ENCODE data around the gene ARGLU1.

The ARGLU1 gene

GRCh38 chr13:106503272-106503671 lies 64.7 kb downstream of the ARGLU1 start:
- H3K9me3 ChIP-seq (ENCODE audit: control insufficient read depth, low read length): no peaks in the 10 kb centered on the region
- H3K27ac ChIP-seq (ENCODE audit: insufficient read depth, low read depth, low read length, poor library complexity, severe bottlenecking): no peak overlapping the region
- H3K4me3 ChIP-seq (ENCODE audit: insufficient read depth, low read depth, low read length): no peak overlapping the region
- H3K4me1 ChIP-seq (ENCODE audit: control insufficient read depth, insufficient read depth, low read length): peaks cover 4% of the 10 kb centered on the region
- no peaks in the 10 kb centered on the region for H3K27me3 ChIP-seq (ENCODE audit: control insufficient read depth, insufficient read depth, low read length, poor library complexity, severe bottlenecking)
- peaks cover 28% of the 10 kb centered on the region for H3K36me3 ChIP-seq (ENCODE audit: control insufficient read depth, insufficient read depth, low read length)
- WGBS, 2 experiments: 94 to 98% methylated on average over 4 to 5 of the region's 5 CpGs

- Histone ChIP-seq H3K27me3 (ENCODE audit: control insufficient read depth, insufficient read depth, low read length, poor library complexity, severe bottlenecking) (no peaks in the 10 kb centered on the region), H3K27ac (ENCODE audit: insufficient read depth, low read depth, low read length, poor library complexity, severe bottlenecking) (no peak overlapping the region), H3K9me3 (ENCODE audit: control insufficient read depth, low read length) (no peaks in the 10 kb centered on the region), H3K4me1 (ENCODE audit: control insufficient read depth, insufficient read depth, low read length) (peaks cover 3% of the 10 kb centered on the region), H3K36me3 (ENCODE audit: control insufficient read depth, insufficient read depth, low read length) (peaks cover 15% of the 10 kb centered on the region), H3K4me3 (ENCODE audit: insufficient read depth, low read depth, low read length) (no peak overlapping the region)
- 94 to 98% methylated on average over 6 of the region's 6 CpGs for WGBS, 2 experiments
These were observed 67.5 kb downstream of the ARGLU1 start for GRCh38 chr13:106500445-106500844.

GRCh38 chr13:106499896-106500295 lies 68.0 kb downstream of the ARGLU1 start:
- Histone ChIP-seq H3K27ac (ENCODE audit: insufficient read depth, low read depth, low read length, poor library complexity, severe bottlenecking) (no peak overlapping the region), H3K36me3 (ENCODE audit: control insufficient read depth, insufficient read depth, low read length) (peaks cover 18% of the 10 kb centered on the region), H3K4me3 (ENCODE audit: insufficient read depth, low read depth, low read length) (no peak overlapping the region), H3K27me3 (ENCODE audit: control insufficient read depth, insufficient read depth, low read length, poor library complexity, severe bottlenecking) (no peaks in the 10 kb centered on the region), H3K4me1 (ENCODE audit: control insufficient read depth, insufficient read depth, low read length) (peaks cover 3% of the 10 kb centered on the region), H3K9me3 (ENCODE audit: control insufficient read depth, low read length) (no peaks in the 10 kb centered on the region)
- WGBS, 2 experiments: 93 to 98% methylated on average over 4 of the region's 4 CpGs

- Histone ChIP-seq H3K9me3 (ENCODE audit: control insufficient read depth, low read length) (no peaks in the 10 kb centered on the region), H3K4me3 (ENCODE audit: insufficient read depth, low read depth, low read length) (no peak overlapping the region), H3K36me3 (ENCODE audit: control insufficient read depth, insufficient read depth, low read length) (peaks cover 19% of the 10 kb centered on the region), H3K4me1 (ENCODE audit: control insufficient read depth, insufficient read depth, low read length) (peaks cover 3% of the 10 kb centered on the region), H3K27me3 (ENCODE audit: control insufficient read depth, insufficient read depth, low read length, poor library complexity, severe bottlenecking) (no peaks in the 10 kb centered on the region), H3K27ac (ENCODE audit: insufficient read depth, low read depth, low read length, poor library complexity, severe bottlenecking) (no peak overlapping the region)
- 76 to 100% methylated on average over 1 to 2 of the region's 2 CpGs for WGBS, 2 experiments
These were observed 68.8 kb downstream of the ARGLU1 start for GRCh38 chr13:106499113-106499512.

- Histone ChIP-seq H3K9me3 (ENCODE audit: control insufficient read depth, low read length) (no peaks in the 10 kb centered on the region), H3K27me3 (ENCODE audit: control insufficient read depth, insufficient read depth, low read length, poor library complexity, severe bottlenecking) (no peaks in the 10 kb centered on the region), H3K36me3 (ENCODE audit: control insufficient read depth, insufficient read depth, low read length) (peaks cover 22% of the 10 kb centered on the region), H3K4me1 (ENCODE audit: control insufficient read depth, insufficient read depth, low read length) (peaks cover 3% of the 10 kb centered on the region), H3K27ac (ENCODE audit: insufficient read depth, low read depth, low read length, poor library complexity, severe bottlenecking) (no peak overlapping the region), H3K4me3 (ENCODE audit: insufficient read depth, low read depth, low read length) (no peak overlapping the region)
- 32 to 40% methylated on average over 1 of the region's 1 CpG for WGBS, 2 experiments
These were observed 69.4 kb downstream of the ARGLU1 start for GRCh38 chr13:106498571-106498970.

- peaks cover 26% of the 10 kb centered on the region for H3K36me3 ChIP-seq (ENCODE audit: control insufficient read depth, insufficient read depth, low read length)
- no peaks in the 10 kb centered on the region for H3K27me3 ChIP-seq (ENCODE audit: control insufficient read depth, insufficient read depth, low read length, poor library complexity, severe bottlenecking)
- H3K4me1 ChIP-seq (ENCODE audit: control insufficient read depth, insufficient read depth, low read length): peaks cover 3% of the 10 kb centered on the region
- whole genome bisulfite sequencing, 2 experiments: 55% methylated on average over 1 of the region's 3 CpGs
- no peak overlapping the region for H3K27ac ChIP-seq (ENCODE audit: insufficient read depth, low read depth, low read length, poor library complexity, severe bottlenecking)
- no peak overlapping the region for H3K4me3 ChIP-seq (ENCODE audit: insufficient read depth, low read depth, low read length)
- no peaks in the 10 kb centered on the region for H3K9me3 ChIP-seq (ENCODE audit: control insufficient read depth, low read length)
These were observed 69.8 kb downstream of the ARGLU1 start for GRCh38 chr13:106498158-106498557.

GRCh38 chr13:106497079-106497478 lies 70.9 kb downstream of the ARGLU1 start:
- WGBS, 2 experiments: no CpG with 5 or more reads among the region's 1 CpG
- Histone ChIP-seq H3K27me3 (ENCODE audit: control insufficient read depth, insufficient read depth, low read length, poor library complexity, severe bottlenecking) (no peaks in the 10 kb centered on the region), H3K4me3 (ENCODE audit: insufficient read depth, low read depth, low read length) (no peak overlapping the region), H3K27ac (ENCODE audit: insufficient read depth, low read depth, low read length, poor library complexity, severe bottlenecking) (no peak overlapping the region), H3K36me3 (ENCODE audit: control insufficient read depth, insufficient read depth, low read length) (peaks cover 30% of the 10 kb centered on the region), H3K4me1 (ENCODE audit: control insufficient read depth, insufficient read depth, low read length) (peaks cover 3% of the 10 kb centered on the region), H3K9me3 (ENCODE audit: control insufficient read depth, low read length) (no peaks in the 10 kb centered on the region)

GRCh38 chr13:106496072-106496997 lies 71.6 kb downstream of the ARGLU1 start:
- Histone ChIP-seq H3K36me3 (ENCODE audit: control insufficient read depth, insufficient read depth, low read length) (peaks cover 37% of the 10 kb centered on the region), H3K4me1 (ENCODE audit: control insufficient read depth, insufficient read depth, low read length) (peaks cover 3% of the 10 kb centered on the region), H3K9me3 (ENCODE audit: control insufficient read depth, low read length) (no peaks in the 10 kb centered on the region), H3K4me3 (ENCODE audit: insufficient read depth, low read depth, low read length) (no peak overlapping the region), H3K27ac (ENCODE audit: insufficient read depth, low read depth, low read length, poor library complexity, severe bottlenecking) (no peak overlapping the region), H3K27me3 (ENCODE audit: control insufficient read depth, insufficient read depth, low read length, poor library complexity, severe bottlenecking) (no peaks in the 10 kb centered on the region)
- 83 to 88% methylated on average over 6 of the region's 6 CpGs for WGBS, 2 experiments

GRCh38 chr13:106494936-106495335 lies 73.0 kb downstream of the ARGLU1 start:
- Histone ChIP-seq H3K4me3 (ENCODE audit: insufficient read depth, low read depth, low read length) (no peak overlapping the region), H3K27ac (ENCODE audit: insufficient read depth, low read depth, low read length, poor library complexity, severe bottlenecking) (no peak overlapping the region), H3K4me1 (ENCODE audit: control insufficient read depth, insufficient read depth, low read length) (peaks cover 3% of the 10 kb centered on the region), H3K27me3 (ENCODE audit: control insufficient read depth, insufficient read depth, low read length, poor library complexity, severe bottlenecking) (no peaks in the 10 kb centered on the region), H3K36me3 (ENCODE audit: control insufficient read depth, insufficient read depth, low read length) (peaks cover 49% of the 10 kb centered on the region), H3K9me3 (ENCODE audit: control insufficient read depth, low read length) (no peaks in the 10 kb centered on the region)
- WGBS, 2 experiments: 94 to 100% methylated on average over 3 of the region's 3 CpGs

- no peak overlapping the region for H3K4me3 ChIP-seq (ENCODE audit: insufficient read depth, low read depth, low read length)
- peaks cover 3% of the 10 kb centered on the region for H3K4me1 ChIP-seq (ENCODE audit: control insufficient read depth, insufficient read depth, low read length)
- no peaks in the 10 kb centered on the region for H3K27me3 ChIP-seq (ENCODE audit: control insufficient read depth, insufficient read depth, low read length, poor library complexity, severe bottlenecking)
- H3K27ac ChIP-seq (ENCODE audit: insufficient read depth, low read depth, low read length, poor library complexity, severe bottlenecking): no peak overlapping the region
- H3K36me3 ChIP-seq (ENCODE audit: control insufficient read depth, insufficient read depth, low read length): peaks cover 49% of the 10 kb centered on the region
- no peaks in the 10 kb centered on the region for H3K9me3 ChIP-seq (ENCODE audit: control insufficient read depth, low read length)
These were observed 73.4 kb downstream of the ARGLU1 start for GRCh38 chr13:106494506-106494905.
